ENCODE measurements around the gene PIGA. TPM values are rescaled to one million over a fixed set of nuclear protein-coding genes. Genes with fewer than 3 reads are reported as not detected.

The PIGA gene
- polyA plus RNA-seq, 2 of the 4 experiments (the other 2 are of a cell fraction): 9.5 to 21.2 TPM

DNA sequence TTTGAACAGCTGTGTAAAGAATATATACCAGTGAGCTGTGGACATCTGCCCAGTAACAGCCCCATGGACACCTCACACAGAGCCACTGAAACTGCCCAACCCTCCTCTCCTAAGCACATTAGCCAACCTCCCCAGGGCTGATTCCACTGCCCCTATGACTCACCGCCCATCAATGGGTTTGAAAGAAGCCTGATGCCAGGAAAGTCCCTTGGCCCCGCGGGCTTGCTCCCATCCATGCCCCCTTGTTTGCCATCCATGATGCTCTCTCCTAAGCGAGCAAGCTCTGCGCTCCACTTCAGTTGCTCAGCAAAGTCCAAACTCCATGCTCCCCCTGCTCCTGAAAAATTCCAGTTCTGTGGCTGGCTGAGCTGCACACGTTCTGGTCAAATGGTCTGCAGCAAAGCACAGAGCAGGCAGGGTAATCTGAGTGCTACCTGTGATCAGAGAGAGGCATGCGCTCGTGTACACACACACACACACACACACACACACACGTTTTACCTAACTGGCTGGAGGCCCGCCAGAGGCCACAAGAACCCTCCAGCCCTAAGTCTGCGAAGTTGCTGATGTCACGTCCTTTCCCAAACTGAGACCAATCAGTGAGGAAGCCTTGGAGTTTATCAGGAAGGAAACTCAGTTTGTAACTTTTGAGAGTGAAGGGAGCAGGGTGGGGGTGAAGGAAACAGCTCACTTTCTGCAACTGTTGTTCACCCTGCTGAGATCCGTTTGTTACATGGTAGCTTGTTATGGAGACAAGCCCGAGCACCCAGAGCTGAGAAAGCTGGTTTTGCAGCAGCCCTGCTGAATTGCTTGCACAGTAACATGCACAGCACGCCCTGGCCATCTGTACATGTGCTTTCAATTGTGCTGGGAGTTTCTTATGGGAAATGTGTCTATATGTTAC is 65.5 kb downstream of the PIGA start, which contains the start of gene ASB9 (continued):
- TF ChIP-seq, protein P1, sequence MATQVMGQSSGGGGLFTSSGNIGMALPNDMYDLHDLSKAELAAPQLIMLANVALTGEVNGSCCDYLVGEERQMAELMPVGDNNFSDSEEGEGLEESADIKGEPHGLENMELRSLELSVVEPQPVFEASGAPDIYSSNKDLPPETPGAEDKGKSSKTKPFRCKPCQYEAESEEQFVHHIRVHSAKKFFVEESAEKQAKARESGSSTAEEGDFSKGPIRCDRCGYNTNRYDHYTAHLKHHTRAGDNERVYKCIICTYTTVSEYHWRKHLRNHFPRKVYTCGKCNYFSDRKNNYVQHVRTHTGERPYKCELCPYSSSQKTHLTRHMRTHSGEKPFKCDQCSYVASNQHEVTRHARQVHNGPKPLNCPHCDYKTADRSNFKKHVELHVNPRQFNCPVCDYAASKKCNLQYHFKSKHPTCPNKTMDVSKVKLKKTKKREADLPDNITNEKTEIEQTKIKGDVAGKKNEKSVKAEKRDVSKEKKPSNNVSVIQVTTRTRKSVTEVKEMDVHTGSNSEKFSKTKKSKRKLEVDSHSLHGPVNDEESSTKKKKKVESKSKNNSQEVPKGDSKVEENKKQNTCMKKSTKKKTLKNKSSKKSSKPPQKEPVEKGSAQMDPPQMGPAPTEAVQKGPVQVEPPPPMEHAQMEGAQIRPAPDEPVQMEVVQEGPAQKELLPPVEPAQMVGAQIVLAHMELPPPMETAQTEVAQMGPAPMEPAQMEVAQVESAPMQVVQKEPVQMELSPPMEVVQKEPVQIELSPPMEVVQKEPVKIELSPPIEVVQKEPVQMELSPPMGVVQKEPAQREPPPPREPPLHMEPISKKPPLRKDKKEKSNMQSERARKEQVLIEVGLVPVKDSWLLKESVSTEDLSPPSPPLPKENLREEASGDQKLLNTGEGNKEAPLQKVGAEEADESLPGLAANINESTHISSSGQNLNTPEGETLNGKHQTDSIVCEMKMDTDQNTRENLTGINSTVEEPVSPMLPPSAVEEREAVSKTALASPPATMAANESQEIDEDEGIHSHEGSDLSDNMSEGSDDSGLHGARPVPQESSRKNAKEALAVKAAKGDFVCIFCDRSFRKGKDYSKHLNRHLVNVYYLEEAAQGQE (IDR thresholded peaks at IDR 0.05): no peak
- TF ChIP-seq HOXB5 (CRISPR knock-in tag; IDR thresholded peaks at IDR 0.05): no peak
- no peak for TF ChIP-seq NPAS2 (CRISPR knock-in tag; IDR thresholded peaks at IDR 0.05; ENCODE audit: borderline replicate concordance)
- TF ChIP-seq TFCP2L1 (CRISPR knock-in tag; IDR thresholded peaks at IDR 0.05): no peak
- peak in 1 of 2 experiments; percentile 38; a peak in 1 of 5 replicates for TF ChIP-seq EP300 (IDR thresholded peaks at IDR 0.05)

Other genes starting within 250 kb of the PIGA start
- gene ASB9, start 65.4 kb downstream of the PIGA start, polyA plus RNA-seq (2011; rRNA removed): 24.0 and 24.7 TPM in 2 replicates
- 40.8 to 44.8 TPM (median 41.1 TPM) in 3 replicates for gene ASB9, start 65.4 kb downstream of the PIGA start, polyA plus RNA-seq (2017; fragmentation: RNase III; extraction: RNeasy Plus Mini Kit Qiagen cat#74134 plus additional on column Dnase treatment)
- not detected in 2 replicates for gene ASB11, start 19.9 kb downstream of the PIGA start, polyA plus RNA-seq (2011; rRNA removed)
- gene ASB11, start 19.9 kb downstream of the PIGA start, polyA plus RNA-seq (2017; fragmentation: RNase III; extraction: RNeasy Plus Mini Kit Qiagen cat#74134 plus additional on column Dnase treatment): not detected in 3 replicates
- gene VEGFD, start 48.9 kb upstream of the PIGA start, polyA plus RNA-seq (2011; rRNA removed): 1.8 and 2.0 TPM in 2 replicates
- 0.57 to 0.66 TPM (median 0.62 TPM) in 3 replicates for gene VEGFD, start 48.9 kb upstream of the PIGA start, polyA plus RNA-seq (2017; fragmentation: RNase III; extraction: RNeasy Plus Mini Kit Qiagen cat#74134 plus additional on column Dnase treatment)
- 99.8 and 120 TPM in 2 replicates for gene PIR, start 157.8 kb upstream of the PIGA start, polyA plus RNA-seq (2011; rRNA removed)
- 62.7 to 66.0 TPM (median 63.3 TPM) in 3 replicates for gene PIR, start 157.8 kb upstream of the PIGA start, polyA plus RNA-seq (2017; fragmentation: RNase III; extraction: RNeasy Plus Mini Kit Qiagen cat#74134 plus additional on column Dnase treatment)
- not detected in 2 replicates for gene BMX, start 165.3 kb upstream of the PIGA start, polyA plus RNA-seq (2011; rRNA removed)
- gene BMX, start 165.3 kb upstream of the PIGA start, polyA plus RNA-seq (2017; fragmentation: RNase III; extraction: RNeasy Plus Mini Kit Qiagen cat#74134 plus additional on column Dnase treatment): not detected in 3 replicates